HCT116 (cell line): ENCODE measurements around the gene FOXF2.

ENCODE experiments used
- CEBPB ChIP-seq: IDR thresholded peaks from 2 replicates; pipeline ENCODE4 v1.6.1; 2012; ENCODE audit warnings: low read depth
- EGR1 ChIP-seq: IDR thresholded peaks from 2 replicates; pipeline ENCODE4 v1.6.1; 2012; ENCODE audit warnings: low read depth
- EZH2 ChIP-seq: fragments of 200-600 bp; sonication (generic); IDR thresholded peaks from 2 replicates; pipeline ENCODE4 v1.6.1; 2017; ENCODE audit warnings: antibody characterized with exemption, mixed run types
- JUND ChIP-seq: IDR thresholded peaks from 2 replicates; pipeline ENCODE4 v1.6.1; 2012
- POLR2A ChIP-seq: IDR thresholded peaks from 2 replicates; pipeline ENCODE4 v1.7.0; 2011; ENCODE audit warnings: borderline replicate concordance; ENCODE audit not compliant: insufficient read depth, insufficient read length; ENCODE audit errors: extremely low read depth
- POLR2AphosphoS5 ChIP-seq: IDR thresholded peaks from 2 replicates; pipeline ENCODE4 v1.6.1; 2011; ENCODE audit warnings: mild to moderate bottlenecking, low read depth, low read length, moderate library complexity
- SP1 ChIP-seq: IDR thresholded peaks from 2 replicates; pipeline ENCODE4 v1.6.1; 2012; ENCODE audit warnings: low read depth
- TCF7L2 ChIP-seq: IDR thresholded peaks from 2 replicates; pipeline ENCODE4 v1.7.0; 2011; ENCODE audit warnings: borderline replicate concordance, inconsistent platforms; ENCODE audit not compliant: insufficient read depth, insufficient read length; ENCODE audit errors: extremely low read depth
- YY1 ChIP-seq: IDR thresholded peaks from 2 replicates; pipeline ENCODE4 v1.6.1; 2011; ENCODE audit warnings: low read length, low read depth, moderate library complexity, mild to moderate bottlenecking; ENCODE audit not compliant: insufficient replicate concordance; ENCODE audit errors: extremely low read depth
- TF ChIP-seq, protein P1 (sequence below), 3 experiments: fragments of 200-600 bp in 1 of 3; sonication (generic) in 1 of 3; IDR thresholded peaks in 2 of 3; conservative IDR thresholded peaks in 1 of 3; 2 replicates each; pipeline ENCODE4 v1.5.1; 2012 to 2017; ENCODE audit warnings: low read depth in 2 of 3, low read length in 2 of 3, antibody characterized with exemption in 1 of 3, borderline replicate concordance in 1 of 3, control low read depth in 1 of 3, mild to moderate bottlenecking in 1 of 3, mixed read lengths in 1 of 3, mixed run types in 1 of 3, moderate library complexity in 1 of 3; ENCODE audit not compliant: insufficient read depth in 1 of 3
- TF ChIP-seq, protein P2 (sequence below): IDR thresholded peaks from 2 replicates; pipeline ENCODE4 v1.6.1; 2012; ENCODE audit warnings: low read depth
- TF ChIP-seq, protein P3 (sequence below): IDR thresholded peaks from 2 replicates; pipeline ENCODE4 v1.6.1; 2012

GRCh38 chr6:1389369-1390132 is at the start of gene FOXF2:
- no peak for TF ChIP-seq POLR2AphosphoS5
- no peak for TF ChIP-seq YY1
- TF ChIP-seq EZH2 = no peak
- TF ChIP-seq, protein P1, sequence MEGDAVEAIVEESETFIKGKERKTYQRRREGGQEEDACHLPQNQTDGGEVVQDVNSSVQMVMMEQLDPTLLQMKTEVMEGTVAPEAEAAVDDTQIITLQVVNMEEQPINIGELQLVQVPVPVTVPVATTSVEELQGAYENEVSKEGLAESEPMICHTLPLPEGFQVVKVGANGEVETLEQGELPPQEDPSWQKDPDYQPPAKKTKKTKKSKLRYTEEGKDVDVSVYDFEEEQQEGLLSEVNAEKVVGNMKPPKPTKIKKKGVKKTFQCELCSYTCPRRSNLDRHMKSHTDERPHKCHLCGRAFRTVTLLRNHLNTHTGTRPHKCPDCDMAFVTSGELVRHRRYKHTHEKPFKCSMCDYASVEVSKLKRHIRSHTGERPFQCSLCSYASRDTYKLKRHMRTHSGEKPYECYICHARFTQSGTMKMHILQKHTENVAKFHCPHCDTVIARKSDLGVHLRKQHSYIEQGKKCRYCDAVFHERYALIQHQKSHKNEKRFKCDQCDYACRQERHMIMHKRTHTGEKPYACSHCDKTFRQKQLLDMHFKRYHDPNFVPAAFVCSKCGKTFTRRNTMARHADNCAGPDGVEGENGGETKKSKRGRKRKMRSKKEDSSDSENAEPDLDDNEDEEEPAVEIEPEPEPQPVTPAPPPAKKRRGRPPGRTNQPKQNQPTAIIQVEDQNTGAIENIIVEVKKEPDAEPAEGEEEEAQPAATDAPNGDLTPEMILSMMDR (IDR thresholded peaks at IDR 0.05 in 2 of 3, conservative IDR thresholded peaks at IDR 0.05 in 1 of 3; ENCODE audit: borderline replicate concordance in 1 of 3, insufficient read depth in 1 of 3, low read depth in 2 of 3, low read length in 2 of 3) = no peak
- TF ChIP-seq, protein P2, sequence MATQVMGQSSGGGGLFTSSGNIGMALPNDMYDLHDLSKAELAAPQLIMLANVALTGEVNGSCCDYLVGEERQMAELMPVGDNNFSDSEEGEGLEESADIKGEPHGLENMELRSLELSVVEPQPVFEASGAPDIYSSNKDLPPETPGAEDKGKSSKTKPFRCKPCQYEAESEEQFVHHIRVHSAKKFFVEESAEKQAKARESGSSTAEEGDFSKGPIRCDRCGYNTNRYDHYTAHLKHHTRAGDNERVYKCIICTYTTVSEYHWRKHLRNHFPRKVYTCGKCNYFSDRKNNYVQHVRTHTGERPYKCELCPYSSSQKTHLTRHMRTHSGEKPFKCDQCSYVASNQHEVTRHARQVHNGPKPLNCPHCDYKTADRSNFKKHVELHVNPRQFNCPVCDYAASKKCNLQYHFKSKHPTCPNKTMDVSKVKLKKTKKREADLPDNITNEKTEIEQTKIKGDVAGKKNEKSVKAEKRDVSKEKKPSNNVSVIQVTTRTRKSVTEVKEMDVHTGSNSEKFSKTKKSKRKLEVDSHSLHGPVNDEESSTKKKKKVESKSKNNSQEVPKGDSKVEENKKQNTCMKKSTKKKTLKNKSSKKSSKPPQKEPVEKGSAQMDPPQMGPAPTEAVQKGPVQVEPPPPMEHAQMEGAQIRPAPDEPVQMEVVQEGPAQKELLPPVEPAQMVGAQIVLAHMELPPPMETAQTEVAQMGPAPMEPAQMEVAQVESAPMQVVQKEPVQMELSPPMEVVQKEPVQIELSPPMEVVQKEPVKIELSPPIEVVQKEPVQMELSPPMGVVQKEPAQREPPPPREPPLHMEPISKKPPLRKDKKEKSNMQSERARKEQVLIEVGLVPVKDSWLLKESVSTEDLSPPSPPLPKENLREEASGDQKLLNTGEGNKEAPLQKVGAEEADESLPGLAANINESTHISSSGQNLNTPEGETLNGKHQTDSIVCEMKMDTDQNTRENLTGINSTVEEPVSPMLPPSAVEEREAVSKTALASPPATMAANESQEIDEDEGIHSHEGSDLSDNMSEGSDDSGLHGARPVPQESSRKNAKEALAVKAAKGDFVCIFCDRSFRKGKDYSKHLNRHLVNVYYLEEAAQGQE = no peak
- no peak for TF ChIP-seq CEBPB
- TF ChIP-seq POLR2A = no peak
- no peak for TF ChIP-seq SP1
- TF ChIP-seq, protein P3, sequence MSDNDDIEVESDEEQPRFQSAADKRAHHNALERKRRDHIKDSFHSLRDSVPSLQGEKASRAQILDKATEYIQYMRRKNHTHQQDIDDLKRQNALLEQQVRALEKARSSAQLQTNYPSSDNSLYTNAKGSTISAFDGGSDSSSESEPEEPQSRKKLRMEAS = no peak
- TF ChIP-seq JUND = no peak
- TF ChIP-seq TCF7L2 = no peak
- no peak for TF ChIP-seq EGR1
